GM19372 (cell line): ENCODE measurements around the gene CEP131.

Experiments
- ATAC-seq: cut with Tn5 transposase; IDR thresholded peaks from one replicate; pipeline ENCODE4 v1.9.1; 2021; ENCODE audit warnings: mild to moderate bottlenecking, low read depth, moderate library complexity; ENCODE audit not compliant: unreplicated experiment

The CEP131 gene

DNA sequence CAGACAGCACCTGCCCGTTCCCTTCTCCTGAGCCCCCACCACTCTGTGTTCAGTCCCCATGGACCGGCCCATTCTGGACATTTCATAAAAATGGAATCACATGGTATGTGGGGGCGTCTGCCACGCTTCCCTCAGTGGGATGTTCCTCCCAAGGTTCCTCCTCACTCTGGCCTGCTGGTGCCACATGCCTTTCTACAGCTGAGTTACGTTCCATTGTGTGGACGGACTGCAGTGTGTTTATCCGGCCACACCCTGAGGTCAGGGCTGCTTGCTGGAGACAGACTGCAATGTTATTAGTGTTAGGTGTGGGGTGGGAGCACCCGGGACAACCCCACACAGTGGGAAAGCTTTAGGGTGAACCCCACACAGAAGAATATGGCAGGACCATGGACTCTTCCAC is 50.8 kb downstream of the CEP131 start:
- ATAC-seq = no peak

DNA sequence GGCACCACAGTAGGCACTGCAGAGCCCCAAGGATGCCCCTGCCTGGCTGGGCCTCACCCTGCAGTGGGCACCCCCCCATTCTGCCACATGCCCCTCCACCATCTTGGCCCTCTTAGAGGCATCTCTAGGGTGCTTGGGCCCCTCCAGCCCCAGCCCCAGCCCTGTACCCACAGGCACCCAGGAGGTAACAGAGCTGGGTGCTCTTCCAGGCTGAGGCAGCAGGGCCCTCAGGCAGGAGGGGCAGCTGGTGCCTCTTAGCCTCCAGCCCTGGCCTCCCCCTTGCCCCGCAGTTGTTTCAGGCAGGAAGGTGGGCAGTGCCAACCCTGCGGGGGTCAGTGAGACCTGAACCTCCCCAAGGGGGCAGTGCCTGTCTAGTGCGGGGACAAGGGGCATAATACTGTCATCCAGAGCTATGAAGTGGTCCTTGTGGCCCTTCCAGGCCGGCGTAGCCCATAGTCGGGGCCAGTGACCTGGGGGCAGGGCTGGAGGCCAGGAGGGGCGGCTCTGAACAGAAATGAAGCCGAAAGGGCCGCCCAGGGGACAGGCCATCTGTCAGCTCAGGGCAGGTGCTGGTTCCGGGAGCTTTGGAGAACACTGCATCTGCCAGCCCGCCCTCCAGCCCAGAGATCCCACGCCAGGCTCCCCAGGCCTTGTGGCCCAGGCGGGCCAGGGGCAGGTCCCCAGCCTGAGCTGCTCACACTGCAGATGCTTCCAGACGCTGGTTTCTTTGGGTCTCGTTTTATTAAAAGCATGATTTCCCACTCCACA is 51.9 kb downstream of the CEP131 start:
- no peak for ATAC-seq

DNA sequence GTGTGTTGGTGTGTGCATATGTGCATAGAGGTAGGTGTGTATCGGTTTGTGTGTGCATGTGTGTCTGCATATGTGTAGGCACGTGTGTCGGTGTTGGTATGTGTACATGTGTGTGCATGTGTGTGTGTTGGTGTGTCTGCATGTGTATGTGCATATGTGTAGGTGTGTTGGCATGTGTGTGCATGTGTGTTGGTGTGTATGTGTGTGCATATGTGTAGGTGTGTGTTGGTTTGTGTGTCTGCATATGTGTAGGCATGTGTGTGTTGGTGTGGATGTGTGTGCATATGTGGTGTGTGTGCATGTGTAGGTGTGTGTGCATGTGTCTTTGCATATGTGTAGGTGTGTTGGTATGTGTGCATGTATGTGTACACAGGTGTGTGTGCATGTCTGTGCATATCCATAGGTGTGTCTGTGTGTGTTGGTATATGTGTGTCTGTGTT is 52.9 kb downstream of the CEP131 start:
- no peak for ATAC-seq

DNA sequence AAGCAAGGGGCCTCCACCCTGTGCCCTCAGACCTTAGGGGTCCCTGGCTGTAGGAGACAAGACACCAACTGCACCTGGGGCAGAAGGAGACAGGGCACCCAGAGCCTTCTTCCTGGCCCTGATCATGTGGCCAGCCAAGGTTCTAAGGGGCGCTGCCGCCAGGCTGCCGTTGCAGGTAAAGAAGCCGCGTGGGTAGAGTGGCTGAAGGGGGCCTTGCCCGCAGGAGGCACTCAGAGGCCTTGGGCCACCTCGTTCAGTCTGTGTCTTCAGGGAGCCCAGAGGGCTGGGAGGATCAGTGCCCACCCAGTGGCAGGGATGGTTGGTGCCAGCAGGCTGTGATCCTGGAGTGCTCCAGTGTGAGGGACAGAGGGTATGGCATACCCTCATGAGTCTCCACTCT is 55.1 kb downstream of the CEP131 start:
- no peak for ATAC-seq

DNA sequence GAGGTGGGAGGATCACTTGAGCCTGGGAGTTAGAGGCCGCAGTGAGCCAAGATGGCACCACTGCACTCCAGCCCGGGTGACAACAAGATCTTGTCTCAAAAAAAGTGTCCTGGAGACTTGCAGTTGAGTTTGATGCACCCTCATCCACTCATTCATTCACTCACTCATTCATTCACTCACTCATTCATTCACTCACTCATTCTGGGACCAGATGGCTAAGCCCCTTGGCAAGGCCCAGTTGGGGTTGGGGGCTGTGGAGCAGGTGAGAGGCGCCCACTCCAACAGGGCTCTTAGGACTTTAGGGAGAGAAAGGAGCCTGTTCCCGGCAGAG is 55.6 kb downstream of the CEP131 start:
- no peak for ATAC-seq

DNA sequence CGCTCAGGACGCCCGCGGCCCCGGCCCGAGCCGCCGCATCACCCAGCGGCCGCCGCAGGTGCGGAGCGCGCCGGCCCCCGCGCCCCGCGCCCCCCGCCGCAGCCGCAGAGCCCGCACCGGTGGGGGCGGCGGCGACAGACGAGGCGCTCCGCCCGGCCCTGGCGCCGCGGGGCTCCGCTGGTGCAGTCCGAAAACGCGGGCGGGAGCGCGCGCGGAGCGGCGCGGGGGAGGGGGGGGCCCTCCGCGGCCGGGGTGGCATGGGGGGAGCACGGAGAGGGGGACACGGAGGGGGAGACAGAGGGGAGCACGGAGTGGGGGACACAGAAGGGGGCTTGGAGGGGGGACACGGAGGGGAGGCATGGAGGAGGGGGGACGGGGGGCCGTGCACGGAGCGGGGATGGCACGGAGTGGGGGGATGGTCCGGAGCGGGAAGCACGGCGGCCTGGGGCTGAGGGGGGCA is 56.7 kb downstream of the CEP131 start, which contains the start of gene AATK:
TSS of gene AATK (minus strand) at position 189 of the 460 bp plus-strand sequence. CDS start 229 bp downstream, outside the sequence.
- no peak for ATAC-seq

DNA sequence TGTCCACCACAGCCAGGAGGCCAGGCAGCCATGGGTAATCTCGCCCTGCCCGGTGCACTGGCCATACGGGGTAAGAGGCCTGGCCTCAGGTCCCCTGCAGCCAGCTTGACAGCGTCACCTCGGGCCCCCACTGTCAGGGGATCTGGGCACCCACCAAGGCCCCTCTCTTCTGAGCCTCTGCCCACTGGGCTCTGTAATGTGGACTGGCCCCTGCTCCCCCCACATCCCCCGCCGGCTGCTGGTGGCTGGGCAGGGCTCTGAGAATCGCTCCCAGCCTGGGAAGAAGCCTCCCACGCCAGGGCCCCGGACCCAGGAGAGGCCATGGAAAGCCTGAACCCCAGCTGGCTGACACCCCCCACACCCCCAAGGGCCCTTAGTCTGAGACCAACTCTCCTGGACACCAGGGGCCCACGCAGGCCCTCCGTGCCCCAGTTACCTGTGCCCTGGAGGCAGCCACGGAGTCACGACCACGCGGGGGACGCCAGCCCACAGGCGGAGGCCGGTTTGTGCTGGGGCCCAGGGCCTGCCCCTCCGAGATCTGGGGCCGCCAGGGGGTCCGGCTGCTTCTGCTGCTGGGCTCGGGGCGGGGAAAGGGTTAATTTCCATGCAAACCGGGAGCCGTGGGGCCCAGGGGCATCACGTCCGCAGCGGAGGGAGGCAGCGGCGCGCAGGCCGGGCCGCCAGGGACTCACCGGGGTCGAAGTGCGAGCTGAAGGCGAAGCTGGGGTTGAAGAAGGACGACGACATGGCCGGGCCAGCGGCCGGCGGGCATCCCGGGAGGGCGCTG is 57.3 kb downstream of the CEP131 start, which contains the start of gene PVALEF:
TSS of gene PVALEF (plus strand) at position 262 of the 787 bp plus-strand sequence. CDS start 15,720 bp downstream, outside the sequence.
- no peak for ATAC-seq

DNA sequence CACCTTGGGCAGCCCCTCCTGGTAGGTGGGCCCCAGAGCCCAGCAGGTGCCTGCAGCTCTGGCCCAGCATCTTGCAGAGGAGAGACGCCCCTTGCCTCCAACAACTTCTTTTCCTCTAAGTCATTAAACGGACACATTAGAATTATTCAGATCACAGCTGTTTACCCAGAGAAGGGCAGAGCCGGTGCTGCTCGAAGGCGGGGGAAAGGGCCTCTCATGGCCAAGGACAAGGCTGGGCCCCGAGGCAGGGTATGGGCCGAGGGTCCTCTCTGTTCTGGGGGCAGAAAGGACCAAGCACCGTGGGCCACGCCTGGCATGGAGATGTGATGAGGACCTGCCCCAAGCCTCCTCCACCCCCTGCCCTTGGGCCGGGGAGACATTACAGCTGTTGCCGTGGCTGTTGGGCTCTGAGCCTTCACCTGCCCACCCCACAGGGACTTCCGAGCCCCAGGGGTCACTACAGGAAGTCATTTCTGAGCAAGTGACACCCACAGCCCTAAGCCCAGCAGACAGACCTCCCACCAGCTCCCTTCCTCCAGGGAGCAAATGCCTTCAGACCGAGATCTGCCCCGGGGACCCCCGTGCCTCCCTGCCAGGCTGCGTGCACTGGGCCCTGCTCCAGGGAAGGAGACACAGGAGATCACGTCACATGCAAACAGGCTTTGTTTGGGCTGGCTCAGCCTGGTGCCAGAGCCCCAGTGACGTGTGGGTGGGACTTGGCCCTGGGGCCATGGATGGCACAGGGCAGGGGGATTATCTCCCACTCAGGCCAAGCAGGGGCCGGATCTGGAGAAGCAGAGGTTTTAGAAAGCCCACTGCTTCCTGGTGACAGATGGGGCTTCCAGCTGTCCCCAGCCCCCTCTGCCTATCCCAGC is 58.2 kb downstream of the CEP131 start:
- no peak for ATAC-seq

DNA sequence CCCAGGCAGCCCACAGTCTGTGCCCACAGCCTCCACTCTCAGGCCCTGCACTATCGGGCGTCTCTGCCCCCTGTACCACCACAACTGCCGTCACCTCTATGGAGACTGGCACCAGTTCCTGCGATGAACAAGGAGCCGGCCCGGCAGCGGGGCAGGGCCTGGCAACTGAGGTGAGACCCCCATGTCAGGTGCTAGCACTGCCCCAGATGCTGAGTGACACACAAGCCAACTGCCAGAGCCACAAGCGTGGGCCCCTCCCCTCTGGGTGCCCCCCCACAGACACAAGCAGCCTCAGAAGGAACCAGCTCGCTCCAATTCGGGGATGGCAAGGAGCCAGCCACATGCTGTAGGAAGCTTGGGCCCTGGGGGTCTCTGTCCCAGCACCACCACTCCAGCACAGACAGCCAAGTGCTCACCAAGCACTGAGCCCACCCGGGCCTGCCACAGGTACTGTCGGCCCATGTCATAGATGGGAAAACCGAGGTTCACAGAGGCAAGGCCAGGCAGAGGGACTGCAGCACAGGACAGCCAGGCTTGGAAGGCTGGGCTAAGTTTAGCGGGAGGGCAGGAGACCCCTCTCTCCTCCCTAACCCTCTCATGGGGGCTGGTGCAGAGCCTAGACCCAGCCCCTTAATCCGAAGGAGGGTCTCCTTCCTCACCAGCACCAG is 58.9 kb downstream of the CEP131 start:
- no peak for ATAC-seq

DNA sequence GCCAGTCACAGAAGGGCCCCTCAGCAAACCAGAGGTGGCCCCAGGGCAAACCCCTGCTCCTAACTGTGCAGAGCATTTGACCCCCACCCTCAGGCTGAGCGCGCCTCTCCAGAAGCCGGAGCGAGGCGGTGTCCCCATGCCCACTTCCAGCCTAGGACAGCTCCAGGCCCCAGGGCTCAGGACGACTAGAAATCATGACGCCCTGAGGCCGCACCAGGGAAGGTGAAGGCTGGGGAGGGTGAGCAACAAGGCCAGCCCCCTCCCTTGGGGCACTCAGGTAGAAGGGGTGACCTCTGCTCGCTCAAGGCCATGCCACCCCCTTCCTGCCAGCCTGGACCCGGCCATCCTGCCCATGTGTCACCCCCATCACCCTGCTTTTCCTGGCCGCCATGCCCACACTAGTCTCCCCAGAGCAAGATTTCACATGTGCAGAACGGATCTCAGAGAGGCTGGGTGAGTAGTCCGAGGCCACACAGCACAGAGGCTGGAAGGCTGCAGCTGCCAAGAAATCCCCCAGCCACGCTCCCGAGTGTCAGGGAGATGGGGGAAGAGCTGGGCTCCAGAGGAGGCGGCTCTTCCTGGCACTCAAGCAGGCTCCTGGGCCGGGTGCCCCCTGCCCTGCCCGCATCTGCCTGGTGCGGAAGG is 59.6 kb downstream of the CEP131 start:
- no peak for ATAC-seq

DNA sequence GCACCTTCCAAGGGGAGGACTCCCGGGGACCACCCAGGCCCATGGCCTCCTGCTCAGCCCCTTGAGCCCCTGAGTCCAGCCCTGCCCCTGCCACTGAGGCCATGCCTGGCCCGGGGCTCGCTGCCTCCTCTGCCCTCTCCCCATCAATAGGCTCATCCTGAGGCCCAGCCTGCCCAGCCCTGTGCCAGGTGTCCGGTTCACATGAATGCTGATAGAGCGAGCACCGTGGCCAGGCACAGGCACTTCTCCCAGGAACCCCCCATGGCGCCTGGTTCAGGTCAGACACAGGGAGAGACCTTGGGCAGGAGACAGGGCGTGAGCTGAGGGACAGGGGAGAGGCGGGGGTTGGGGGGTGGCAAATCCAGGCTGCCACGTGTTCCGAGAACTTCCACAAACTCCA is 60.3 kb downstream of the CEP131 start:
- no peak for ATAC-seq

DNA sequence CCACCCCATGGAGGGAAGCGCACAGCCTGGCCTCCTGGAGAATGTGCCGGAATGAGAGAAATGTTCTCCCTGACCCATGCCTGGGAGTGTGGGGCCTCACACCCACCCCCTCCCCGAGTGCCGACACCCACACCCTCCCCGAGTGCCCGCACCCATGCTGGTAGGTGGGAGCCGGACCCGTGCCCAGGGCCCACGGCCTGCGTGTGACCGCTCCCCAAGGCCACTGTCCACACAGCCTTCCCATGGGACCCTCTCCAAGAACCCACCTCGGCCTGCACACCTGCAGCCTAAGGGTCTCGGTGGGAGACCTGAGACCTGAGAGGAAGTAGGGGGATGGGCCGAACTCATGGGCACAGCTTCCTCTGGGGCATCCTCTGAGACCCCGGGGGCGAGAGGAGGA is 60.8 kb downstream of the CEP131 start:
- no peak for ATAC-seq

DNA sequence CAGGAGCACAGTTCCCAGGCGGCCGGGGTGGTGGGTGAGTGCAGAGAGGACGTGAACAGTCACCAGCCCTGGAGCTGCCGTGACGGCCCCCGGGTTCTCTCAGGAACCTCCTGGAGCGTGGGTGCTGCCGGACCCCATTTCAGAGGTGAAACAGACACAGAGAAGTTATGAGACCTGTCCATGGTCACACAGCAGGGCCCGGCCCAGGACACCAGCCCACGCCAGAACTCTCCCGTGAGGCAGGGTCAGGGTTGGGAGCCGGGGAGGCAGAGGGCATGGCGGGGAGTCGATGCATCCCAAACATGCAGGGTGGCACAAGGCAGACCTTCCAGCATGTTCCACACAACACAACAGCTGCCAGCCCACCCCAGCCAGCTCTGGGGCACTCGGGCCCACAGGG is 61.2 kb downstream of the CEP131 start:
- ATAC-seq = no peak

DNA sequence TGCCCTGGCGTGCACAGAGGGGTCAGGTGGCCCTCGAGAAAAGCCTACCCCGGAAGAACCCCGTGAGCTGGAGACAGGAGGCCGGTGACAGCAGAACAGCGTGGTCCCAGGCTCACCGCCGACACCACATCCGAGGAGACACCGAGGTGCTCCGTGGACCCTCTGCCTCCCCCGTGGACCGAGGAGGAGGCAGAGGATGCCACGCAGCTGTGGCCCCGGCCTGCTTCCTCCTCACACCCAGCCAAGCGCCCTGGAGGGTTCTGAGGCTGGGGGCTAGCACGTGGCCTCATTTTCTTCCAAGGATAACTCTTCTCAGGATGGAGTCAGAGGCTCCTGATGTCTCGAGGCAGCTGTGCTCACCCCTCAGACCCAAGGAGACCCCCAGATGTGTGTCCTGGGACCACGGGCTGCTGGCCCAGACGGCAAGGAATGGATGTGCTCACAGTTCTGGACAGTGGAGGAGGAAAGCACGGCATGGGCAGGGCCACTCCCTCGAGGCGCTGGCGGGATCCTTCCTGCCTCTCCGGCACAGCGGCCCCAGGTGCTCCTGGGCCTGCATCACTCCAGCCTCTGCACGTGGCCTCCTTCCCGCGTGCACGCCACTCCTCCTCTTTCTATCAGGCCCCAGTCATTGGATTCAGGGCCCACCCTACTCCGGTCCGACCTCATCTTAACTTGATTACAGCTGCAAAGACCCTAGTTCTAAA is 61.9 kb downstream of the CEP131 start:
- ATAC-seq = no peak

DNA sequence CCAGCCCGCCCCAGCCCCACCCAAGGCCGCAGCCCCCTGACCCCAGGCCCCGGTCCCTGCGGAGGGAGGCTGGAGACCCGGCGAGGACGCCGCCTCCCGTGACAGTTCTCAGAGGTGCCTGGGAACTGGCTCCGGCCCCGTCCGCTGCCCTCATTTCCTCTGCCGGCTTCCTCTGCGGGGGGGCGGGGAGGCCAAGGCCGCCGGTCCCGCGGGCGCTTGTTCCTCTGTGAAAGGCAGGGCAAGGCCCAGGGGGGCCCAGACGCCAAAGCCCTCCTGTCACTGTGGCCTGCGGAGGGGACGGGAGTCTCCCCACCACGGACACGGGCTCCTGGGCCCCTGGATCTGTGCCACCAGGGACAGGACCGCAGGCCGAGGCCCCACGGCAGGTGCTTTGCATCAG is 62.5 kb downstream of the CEP131 start:
- ATAC-seq = no peak

DNA sequence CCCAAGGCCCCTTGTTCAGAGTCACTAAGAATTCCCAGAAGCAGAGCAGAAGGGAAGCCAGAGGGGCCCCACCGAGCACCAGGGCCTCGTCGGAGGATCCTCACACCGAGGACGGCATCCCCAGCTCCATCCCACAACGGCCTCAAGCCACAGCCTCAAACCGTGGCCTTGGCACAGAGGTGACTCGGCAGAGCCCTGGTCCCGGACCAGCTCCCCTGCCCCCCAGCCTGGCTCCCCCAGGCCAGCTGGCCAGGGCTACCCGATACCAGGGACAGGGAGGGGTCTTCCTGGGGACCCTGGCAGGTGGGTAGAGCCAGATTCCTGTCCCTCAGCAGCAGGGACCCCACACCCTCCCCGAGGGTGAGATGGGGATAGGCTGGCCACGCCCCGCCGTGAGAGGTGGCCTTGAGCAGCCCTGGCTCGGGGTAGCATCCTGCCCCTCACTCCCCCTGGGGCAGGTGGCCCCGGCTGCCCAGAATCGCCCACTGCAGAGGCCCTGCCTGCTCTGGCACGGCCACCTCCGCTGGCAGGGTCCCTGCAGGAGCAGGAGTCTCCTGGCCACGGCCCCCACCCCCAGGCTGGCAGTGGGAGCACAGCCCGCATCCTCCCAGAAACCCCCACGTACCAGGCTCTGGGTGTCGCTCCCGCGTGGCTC is 63.0 kb downstream of the CEP131 start:
- no peak for ATAC-seq

DNA sequence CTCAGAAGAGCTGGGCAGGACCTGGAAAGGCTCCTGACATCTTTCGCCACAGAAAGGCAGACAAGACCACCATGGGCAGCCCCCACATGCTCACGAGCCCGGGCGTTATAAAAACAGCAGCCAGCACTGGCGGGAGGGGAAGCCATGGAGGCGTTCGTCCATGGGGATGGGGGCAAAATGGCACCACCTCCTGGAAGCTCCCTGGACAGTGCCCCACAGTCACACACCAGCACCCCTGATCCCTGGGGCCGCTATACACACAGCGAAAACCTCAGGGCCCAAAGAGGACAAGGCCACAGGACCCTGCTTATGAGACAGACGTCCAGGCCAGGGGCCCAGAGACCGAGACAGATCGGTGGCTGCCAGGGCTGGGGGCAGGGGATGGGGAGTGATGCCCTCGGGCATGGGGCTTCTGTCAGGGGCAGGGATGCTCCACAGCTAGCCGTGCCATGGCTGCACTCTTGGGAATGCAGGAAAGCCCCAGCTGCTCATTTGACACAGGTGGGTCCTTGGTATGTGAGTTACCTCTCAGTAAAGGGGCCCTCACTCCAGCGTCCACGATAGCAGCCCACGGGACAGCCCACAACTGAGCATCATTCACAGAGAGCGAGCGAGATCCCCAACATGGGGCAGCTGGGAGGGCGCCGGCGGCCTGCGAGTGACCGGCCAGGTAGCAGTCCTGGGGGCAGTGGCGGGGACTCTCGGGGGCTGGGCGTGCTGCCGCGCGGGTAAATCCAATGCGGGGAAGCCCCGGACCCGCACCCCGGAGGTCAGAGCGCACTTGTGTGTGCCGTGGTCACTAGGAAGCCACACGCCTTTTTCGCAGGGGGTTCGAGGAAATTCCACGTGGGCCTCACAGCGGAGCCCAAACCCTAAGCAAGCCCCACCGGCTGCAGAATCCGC is 63.8 kb downstream of the CEP131 start:
- no peak for ATAC-seq
